HuH-7 (cell line): ENCODE data around the gene EYA3.
A peak's percentile ranks its signal among the peaks of the same experiment; 100 is the strongest.

Experiments
- DNase-seq: peaks from one replicate; pipeline ENCODE4 v3.0.0; 2011; ENCODE audit warnings: low spot score

EYA3 gene

GRCh38 chr1:28088168-28088961, at the start of gene EYA3:
TSS of gene EYA3 (minus strand) at chr1:28088610. CDS start at chr1:28058026, 30,584 bp downstream.
- DNase-seq, result peak; percentile 91

GRCh38 chr1:28136922-28137613, 48.7 kb upstream of the EYA3 start:
- DNase-seq, result no peak

GRCh38 chr1:28136169-28136921, 47.9 kb upstream of the EYA3 start:
- DNase-seq, result no peak

GRCh38 chr1:28135371-28136168, 47.2 kb upstream of the EYA3 start:
- DNase-seq, result no peak

GRCh38 chr1:28134651-28135207, 46.3 kb upstream of the EYA3 start:
- no peak for DNase-seq

- no peak for DNase-seq
Observed at GRCh38 chr1:28132171-28133167, 44.1 kb upstream of the EYA3 start.

GRCh38 chr1:28130901-28131300, 42.5 kb upstream of the EYA3 start:
- no peak for DNase-seq

- DNase-seq, result no peak
Observed at GRCh38 chr1:28129150-28129549, 40.7 kb upstream of the EYA3 start.

GRCh38 chr1:28127617-28128257, 39.3 kb upstream of the EYA3 start:
- no peak for DNase-seq

GRCh38 chr1:28126783-28127490, 38.5 kb upstream of the EYA3 start:
- no peak for DNase-seq

GRCh38 chr1:28126212-28126611, 37.8 kb upstream of the EYA3 start:
- DNase-seq, result no peak

GRCh38 chr1:28123461-28123961, 35.1 kb upstream of the EYA3 start:
- no peak for DNase-seq

- no peak for DNase-seq
Observed at GRCh38 chr1:28122183-28122582, 33.8 kb upstream of the EYA3 start.

- no peak for DNase-seq
Observed at GRCh38 chr1:28119556-28119955, 31.1 kb upstream of the EYA3 start.

- no peak for DNase-seq
Observed at GRCh38 chr1:28118640-28119307, 30.4 kb upstream of the EYA3 start.

- no peak for DNase-seq
Observed at GRCh38 chr1:28115267-28115666, 26.9 kb upstream of the EYA3 start.

- DNase-seq, result no peak
Observed at GRCh38 chr1:28114844-28115243, 26.4 kb upstream of the EYA3 start.

GRCh38 chr1:28113242-28113572, 24.8 kb upstream of the EYA3 start:
- no peak for DNase-seq
